MG63 (cell line): Measurements from ENCODE around the gene TEDDM1. TPM values are rescaled to one million over a fixed set of nuclear protein-coding genes. Genes with fewer than 3 reads are reported as not detected.

Source experiments
- DNase-seq: peaks from one replicate; pipeline ENCODE4 v3.0.0-alpha.2; 2020
- H3K27me3 ChIP-seq: fragments of 250-450 bp; sonication (Bioruptor Pico); 2 replicates; pipeline ENCODE4 v1.5.1; 2020; ENCODE audit warnings: mild to moderate bottlenecking, moderate library complexity
- H3K36me3 ChIP-seq: fragments of 250-450 bp; sonication (Bioruptor Pico); 2 replicates; pipeline ENCODE4 v1.5.1; 2020; ENCODE audit warnings: mild to moderate bottlenecking, moderate library complexity
- H3K4me3 ChIP-seq: fragments of 250-450 bp; sonication (Bioruptor Pico); 2 replicates; pipeline ENCODE4 v1.5.1; 2020; ENCODE audit warnings: mild to moderate bottlenecking, moderate library complexity
- H3K9me3 ChIP-seq: fragments of 250-450 bp; sonication (Bioruptor Pico); 2 replicates; pipeline ENCODE4 v1.5.1; 2020; ENCODE audit warnings: mild to moderate bottlenecking, moderate library complexity
- total RNA-seq: library from RNA; depleted of rRNA; stranded (reverse); fragments of >200 nt; shearing (Covaris generic); gene quantifications from 2 replicates; pipeline ENCODE4 v1.2.3, GENCODE V29; 2014; ENCODE audit warnings: low replicate concordance

The TEDDM1 gene
- total RNA-seq, 1 experiment from 2014 or later: not detected

GRCh38 chr1:182413486-182413885, 13.0 kb upstream of the TEDDM1 start:
- DNase-seq: no peak
- H3K27me3 ChIP-seq: no peaks in the 10 kb centered on the region
- H3K36me3 ChIP-seq: no peaks in the 10 kb centered on the region
- H3K9me3 ChIP-seq: peaks cover 5% of the 10 kb centered on the region; the same call in 1 of the 2 replicates
- no peak overlapping the region for H3K4me3 ChIP-seq

GRCh38 chr1:182410620-182411273, 10.3 kb upstream of the TEDDM1 start:
- Histone ChIP-seq H3K27me3 (no peaks in the 10 kb centered on the region), H3K4me3 (no peak overlapping the region), H3K9me3 (peaks cover 8% of the 10 kb centered on the region), H3K36me3 (no peaks in the 10 kb centered on the region)
- no peak for DNase-seq

- H3K27me3 ChIP-seq: no peaks in the 10 kb centered on the region
- no peak for DNase-seq
- H3K9me3 ChIP-seq: peaks cover 14% of the 10 kb centered on the region
- H3K4me3 ChIP-seq: no peak overlapping the region
- H3K36me3 ChIP-seq: no peaks in the 10 kb centered on the region
These were observed 9.7 kb upstream of the TEDDM1 start for GRCh38 chr1:182410138-182410537.

- H3K9me3 ChIP-seq: peaks cover 15% of the 10 kb centered on the region
- H3K36me3 ChIP-seq: no peaks in the 10 kb centered on the region
- DNase-seq: no peak
- no peak overlapping the region for H3K4me3 ChIP-seq
- H3K27me3 ChIP-seq: no peaks in the 10 kb centered on the region
These were observed 8.1 kb upstream of the TEDDM1 start for GRCh38 chr1:182408435-182409075.

- H3K27me3 ChIP-seq: peaks cover 3% of the 10 kb centered on the region; the same call in 1 of the 2 replicates
- H3K4me3 ChIP-seq: no peak overlapping the region
- no peak for DNase-seq
- no peaks in the 10 kb centered on the region for H3K36me3 ChIP-seq
- peaks cover 15% of the 10 kb centered on the region for H3K9me3 ChIP-seq
These were observed 7.3 kb upstream of the TEDDM1 start for GRCh38 chr1:182407724-182408123.

- Histone ChIP-seq H3K4me3 (no peak overlapping the region), H3K9me3 (peaks cover 10% of the 10 kb centered on the region), H3K27me3 (peaks cover 3% of the 10 kb centered on the region; the same call in 1 of the 2 replicates), H3K36me3 (no peaks in the 10 kb centered on the region)
- no peak for DNase-seq
These were observed 5.5 kb upstream of the TEDDM1 start for GRCh38 chr1:182406012-182406411.

GRCh38 chr1:182405578-182405977, 5.1 kb upstream of the TEDDM1 start:
- peaks cover 10% of the 10 kb centered on the region for H3K9me3 ChIP-seq
- H3K4me3 ChIP-seq: no peak overlapping the region
- no peaks in the 10 kb centered on the region for H3K36me3 ChIP-seq
- H3K27me3 ChIP-seq: peaks cover 3% of the 10 kb centered on the region; the same call in 1 of the 2 replicates
- DNase-seq: no peak

GRCh38 chr1:182404781-182405180, 4.3 kb upstream of the TEDDM1 start:
- DNase-seq: no peak
- Histone ChIP-seq H3K27me3 (peaks cover 3% of the 10 kb centered on the region; the same call in 1 of the 2 replicates), H3K9me3 (peaks cover 10% of the 10 kb centered on the region), H3K36me3 (no peaks in the 10 kb centered on the region), H3K4me3 (no peak overlapping the region)

GRCh38 chr1:182397653-182398393, 2.6 kb downstream of the TEDDM1 start:
- no peaks in the 10 kb centered on the region for H3K27me3 ChIP-seq
- no peaks in the 10 kb centered on the region for H3K36me3 ChIP-seq
- H3K4me3 ChIP-seq: no peak overlapping the region
- no peak for DNase-seq
- H3K9me3 ChIP-seq: no peaks in the 10 kb centered on the region

- no peaks in the 10 kb centered on the region for H3K36me3 ChIP-seq
- no peak overlapping the region for H3K4me3 ChIP-seq
- DNase-seq: no peak
- no peaks in the 10 kb centered on the region for H3K9me3 ChIP-seq
- no peaks in the 10 kb centered on the region for H3K27me3 ChIP-seq
These were observed 4.6 kb downstream of the TEDDM1 start for GRCh38 chr1:182395906-182396305.

- no peak overlapping the region for H3K4me3 ChIP-seq
- H3K36me3 ChIP-seq: peaks cover 11% of the 10 kb centered on the region; the same call in 1 of the 2 replicates
- DNase-seq: no peak
- H3K27me3 ChIP-seq: no peaks in the 10 kb centered on the region
- H3K9me3 ChIP-seq: no peaks in the 10 kb centered on the region
These were observed 6.3 kb downstream of the TEDDM1 start for GRCh38 chr1:182394055-182394775.

- Histone ChIP-seq H3K36me3 (peaks cover 29% of the 10 kb centered on the region), H3K4me3 (peak overlapping the region; percentile 96), H3K9me3 (no peaks in the 10 kb centered on the region), H3K27me3 (no peaks in the 10 kb centered on the region)
- DNase-seq: no peak
These were observed 8.1 kb downstream of the TEDDM1 start for GRCh38 chr1:182392050-182393028.

- DNase-seq: peak; percentile 94
- H3K9me3 ChIP-seq: no peaks in the 10 kb centered on the region
- no peaks in the 10 kb centered on the region for H3K27me3 ChIP-seq
- H3K4me3 ChIP-seq: peak within 1 kb of the TSS; percentile 96
- H3K36me3 ChIP-seq: peaks cover 38% of the 10 kb centered on the region
These were observed 9.0 kb downstream of the TEDDM1 start, which contains the start of gene GLUL for GRCh38 chr1:182391362-182392049. GLUL (minus strand) TSS chr1:182391790; CDS start chr1:182388737, 3,053 bp downstream.

GRCh38 chr1:182391028-182391361, 9.5 kb downstream of the TEDDM1 start:
- DNase-seq: no peak
- H3K27me3 ChIP-seq: no peaks in the 10 kb centered on the region

GRCh38 chr1:182389619-182390047, 10.8 kb downstream of the TEDDM1 start:
- no peaks in the 10 kb centered on the region for H3K9me3 ChIP-seq
- peak overlapping the region; percentile 96 for H3K4me3 ChIP-seq
- H3K36me3 ChIP-seq: peaks cover 54% of the 10 kb centered on the region
- no peak for DNase-seq
- H3K27me3 ChIP-seq: no peaks in the 10 kb centered on the region

More at GRCh38 chr1:182391028-182391361, 9.5 kb downstream of the TEDDM1 start:
- Histone ChIP-seq H3K4me3 (peak overlapping the region; percentile 96), H3K9me3 (no peaks in the 10 kb centered on the region), H3K36me3 (peaks cover 43% of the 10 kb centered on the region)
